Endothelial cell of umbilical vein (primary cell): ENCODE data around the gene SLC2A1.

ENCODE experiments used
- EZH2 ChIP-seq: IDR thresholded peaks from 2 replicates; pipeline ENCODE4 v1.6.1; 2012; ENCODE audit warnings: borderline replicate concordance, low read depth, mild to moderate bottlenecking, moderate library complexity, low read length, inconsistent platforms; ENCODE audit not compliant: severe bottlenecking
- MYC ChIP-seq: IDR thresholded peaks from one replicate; pipeline ENCODE4 v1.6.1; 2011; ENCODE audit warnings: mild to moderate bottlenecking, low read depth, low read length
- POLR2A ChIP-seq: IDR thresholded peaks from 2 replicates; pipeline ENCODE4 v1.6.1; 2012; ENCODE audit warnings: low read depth, mild to moderate bottlenecking, control low read depth, low read length
- TF ChIP-seq, protein P1 (sequence below), 2 donors: IDR thresholded peaks; 1 replicate in 1 of 2; 2 replicates in 1 of 2; pipeline ENCODE4 v1.5.1; 2011; ENCODE audit warnings: low read length in 2 of 2, mild to moderate bottlenecking in 2 of 2, moderate library complexity in 2 of 2, control low read depth in 1 of 2, inconsistent platforms in 1 of 2, low read depth in 1 of 2; ENCODE audit not compliant: insufficient read depth in 1 of 2; ENCODE audit errors: extremely low read depth in 1 of 2
- TF ChIP-seq, protein P2 (sequence below): IDR thresholded peaks from 2 replicates; pipeline ENCODE4 v1.6.1; 2011; ENCODE audit not compliant: insufficient read depth, insufficient read length

DNA sequence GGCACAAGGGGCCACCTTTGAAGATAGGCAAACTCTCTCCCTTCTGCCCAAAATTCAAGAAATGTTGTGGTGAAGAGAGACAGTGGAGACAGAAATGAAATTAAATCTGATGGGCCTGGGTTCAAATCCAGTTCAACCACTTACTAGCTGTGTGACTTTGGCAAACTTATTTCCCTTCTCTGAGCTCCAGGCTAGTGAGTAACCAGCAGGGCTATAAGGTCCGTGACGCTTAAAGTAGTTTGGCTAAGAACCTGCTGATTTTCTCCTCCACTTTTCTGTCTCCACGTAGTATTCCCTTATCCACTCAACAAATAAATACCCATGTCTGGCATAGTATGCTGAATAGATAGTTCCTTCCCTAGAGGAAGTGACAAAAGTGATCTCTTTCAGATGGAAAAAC is 1.9 kb downstream of the SLC2A1 start:
- TF ChIP-seq EZH2, result no peak
- TF ChIP-seq, protein P1, sequence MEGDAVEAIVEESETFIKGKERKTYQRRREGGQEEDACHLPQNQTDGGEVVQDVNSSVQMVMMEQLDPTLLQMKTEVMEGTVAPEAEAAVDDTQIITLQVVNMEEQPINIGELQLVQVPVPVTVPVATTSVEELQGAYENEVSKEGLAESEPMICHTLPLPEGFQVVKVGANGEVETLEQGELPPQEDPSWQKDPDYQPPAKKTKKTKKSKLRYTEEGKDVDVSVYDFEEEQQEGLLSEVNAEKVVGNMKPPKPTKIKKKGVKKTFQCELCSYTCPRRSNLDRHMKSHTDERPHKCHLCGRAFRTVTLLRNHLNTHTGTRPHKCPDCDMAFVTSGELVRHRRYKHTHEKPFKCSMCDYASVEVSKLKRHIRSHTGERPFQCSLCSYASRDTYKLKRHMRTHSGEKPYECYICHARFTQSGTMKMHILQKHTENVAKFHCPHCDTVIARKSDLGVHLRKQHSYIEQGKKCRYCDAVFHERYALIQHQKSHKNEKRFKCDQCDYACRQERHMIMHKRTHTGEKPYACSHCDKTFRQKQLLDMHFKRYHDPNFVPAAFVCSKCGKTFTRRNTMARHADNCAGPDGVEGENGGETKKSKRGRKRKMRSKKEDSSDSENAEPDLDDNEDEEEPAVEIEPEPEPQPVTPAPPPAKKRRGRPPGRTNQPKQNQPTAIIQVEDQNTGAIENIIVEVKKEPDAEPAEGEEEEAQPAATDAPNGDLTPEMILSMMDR (IDR thresholded peaks at IDR 0.05; ENCODE audit: extremely low read depth in 1 of 2, insufficient read depth in 1 of 2, low read depth in 1 of 2, low read length in 2 of 2), result no peak
- no peak for TF ChIP-seq POLR2A
- TF ChIP-seq MYC, result no peak
- TF ChIP-seq, protein P2, sequence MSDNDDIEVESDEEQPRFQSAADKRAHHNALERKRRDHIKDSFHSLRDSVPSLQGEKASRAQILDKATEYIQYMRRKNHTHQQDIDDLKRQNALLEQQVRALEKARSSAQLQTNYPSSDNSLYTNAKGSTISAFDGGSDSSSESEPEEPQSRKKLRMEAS, result no peak
